ENCODE measurements around the gene DPPA5.
"Not testable (repeated sequence)": the region's sequence is repeated elsewhere in the genome, so short reads cannot be mapped to it uniquely, and the experiment has no call there.

The DPPA5 gene

GRCh38 chr6:73364121-73364520 is 10.0 kb upstream of the DPPA5 start:
- DNase-seq (ENCODE audit: low spot score) = no peak

- no peak for DNase-seq (ENCODE audit: low spot score)
These were observed 9.4 kb upstream of the DPPA5 start for GRCh38 chr6:73363537-73363875.

GRCh38 chr6:73362869-73363536 is 8.9 kb upstream of the DPPA5 start:
- no peak for DNase-seq (ENCODE audit: low spot score)

- no peak for DNase-seq (ENCODE audit: low spot score)
These were observed 8.3 kb upstream of the DPPA5 start, which contains the start of gene KHDC3L for GRCh38 chr6:73362358-73362757. Gene KHDC3L, plus strand, starts transcription at chr6:73362658. Its CDS starts 72 bp downstream, at chr6:73362730.

- no peak for DNase-seq (ENCODE audit: low spot score)
These were observed 4.8 kb downstream of the DPPA5 start for GRCh38 chr6:73349311-73349710.

GRCh38 chr6:73348550-73349204 is 5.4 kb downstream of the DPPA5 start:
- no peak for DNase-seq (ENCODE audit: low spot score)

- DNase-seq (ENCODE audit: low spot score) = no peak
These were observed 10.9 kb downstream of the DPPA5 start for GRCh38 chr6:73343164-73343563.

GRCh38 chr6:73342174-73342573 is 11.9 kb downstream of the DPPA5 start:
- no peak for DNase-seq (ENCODE audit: low spot score)

- DNase-seq (ENCODE audit: low spot score) = no peak
These were observed 12.7 kb downstream of the DPPA5 start for GRCh38 chr6:73341335-73341734.

GRCh38 chr6:73340048-73340447 is 14.0 kb downstream of the DPPA5 start:
- DNase-seq (ENCODE audit: low spot score) = no peak

GRCh38 chr6:73339340-73339739 is 14.7 kb downstream of the DPPA5 start:
- no peak for DNase-seq (ENCODE audit: low spot score)

GRCh38 chr6:73329201-73329600 is 24.9 kb downstream of the DPPA5 start:
- DNase-seq (ENCODE audit: low spot score) = no peak

GRCh38 chr6:73328790-73329189 is 25.3 kb downstream of the DPPA5 start:
- DNase-seq (ENCODE audit: low spot score) = no peak

GRCh38 chr6:73325656-73326055 is 28.4 kb downstream of the DPPA5 start:
- DNase-seq (ENCODE audit: low spot score) = no peak

- DNase-seq (ENCODE audit: low spot score) = no peak
These were observed 30.8 kb downstream of the DPPA5 start for GRCh38 chr6:73323323-73323722.

GRCh38 chr6:73314577-73315492 is 39.2 kb downstream of the DPPA5 start:
- peak; percentile 15 for DNase-seq (ENCODE audit: low spot score)

GRCh38 chr6:73310503-73310845 is 43.6 kb downstream of the DPPA5 start:
- not testable (repeated sequence) for DNase-seq (ENCODE audit: low spot score)

GRCh38 chr6:73309785-73310502 is 44.1 kb downstream of the DPPA5 start:
- peak; percentile 90 for DNase-seq (ENCODE audit: low spot score)

GRCh38 chr6:73309535-73309784 is 44.6 kb downstream of the DPPA5 start:
- no peak for DNase-seq (ENCODE audit: low spot score)

GRCh38 chr6:73308712-73309534 is 45.2 kb downstream of the DPPA5 start:
- DNase-seq (ENCODE audit: low spot score) = peak; percentile 25

GRCh38 chr6:73303773-73304172 is 50.3 kb downstream of the DPPA5 start:
- not testable (repeated sequence) for DNase-seq (ENCODE audit: low spot score)

Data from GM03348 (cell line).